ENCODE measurements around the gene SLC9A4.

DNA sequence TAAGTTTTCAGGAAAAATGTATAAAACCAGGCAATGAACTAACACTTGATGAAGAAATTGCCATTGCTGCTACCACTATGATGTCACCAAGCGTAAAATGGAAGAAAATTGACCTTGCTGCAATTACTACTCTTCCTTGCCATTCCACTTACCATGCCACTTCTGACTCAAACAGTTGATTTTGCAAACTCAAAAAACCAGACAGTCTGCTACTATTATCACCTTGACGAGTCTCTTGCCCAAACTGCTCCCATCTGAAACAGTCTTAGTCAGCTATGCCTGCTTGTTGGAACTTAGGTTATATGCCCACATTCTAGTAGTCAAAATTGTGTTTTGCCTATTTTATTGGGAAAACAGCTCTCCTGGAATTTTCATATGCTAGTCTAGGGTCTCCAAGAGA lies 74.4 kb downstream of the SLC9A4 start:
- no peak for TF ChIP-seq ZZZ3 (IDR thresholded peaks at IDR 0.05)
- TF ChIP-seq HDAC2 (IDR thresholded peaks at IDR 0.05) = no peak
- TF ChIP-seq MXI1 (IDR thresholded peaks at IDR 0.05; ENCODE audit: low read depth, low read length) = no peak
- TF ChIP-seq NRF1 (conservative IDR thresholded peaks at IDR 0.05 in 1 of 2, IDR thresholded peaks at IDR 0.05 in 1 of 2) = no peak
- TF ChIP-seq, protein P1, sequence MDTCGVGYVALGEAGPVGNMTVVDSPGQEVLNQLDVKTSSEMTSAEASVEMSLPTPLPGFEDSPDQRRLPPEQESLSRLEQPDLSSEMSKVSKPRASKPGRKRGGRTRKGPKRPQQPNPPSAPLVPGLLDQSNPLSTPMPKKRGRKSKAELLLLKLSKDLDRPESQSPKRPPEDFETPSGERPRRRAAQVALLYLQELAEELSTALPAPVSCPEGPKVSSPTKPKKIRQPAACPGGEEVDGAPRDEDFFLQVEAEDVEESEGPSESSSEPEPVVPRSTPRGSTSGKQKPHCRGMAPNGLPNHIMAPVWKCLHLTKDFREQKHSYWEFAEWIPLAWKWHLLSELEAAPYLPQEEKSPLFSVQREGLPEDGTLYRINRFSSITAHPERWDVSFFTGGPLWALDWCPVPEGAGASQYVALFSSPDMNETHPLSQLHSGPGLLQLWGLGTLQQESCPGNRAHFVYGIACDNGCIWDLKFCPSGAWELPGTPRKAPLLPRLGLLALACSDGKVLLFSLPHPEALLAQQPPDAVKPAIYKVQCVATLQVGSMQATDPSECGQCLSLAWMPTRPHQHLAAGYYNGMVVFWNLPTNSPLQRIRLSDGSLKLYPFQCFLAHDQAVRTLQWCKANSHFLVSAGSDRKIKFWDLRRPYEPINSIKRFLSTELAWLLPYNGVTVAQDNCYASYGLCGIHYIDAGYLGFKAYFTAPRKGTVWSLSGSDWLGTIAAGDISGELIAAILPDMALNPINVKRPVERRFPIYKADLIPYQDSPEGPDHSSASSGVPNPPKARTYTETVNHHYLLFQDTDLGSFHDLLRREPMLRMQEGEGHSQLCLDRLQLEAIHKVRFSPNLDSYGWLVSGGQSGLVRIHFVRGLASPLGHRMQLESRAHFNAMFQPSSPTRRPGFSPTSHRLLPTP (IDR thresholded peaks at IDR 0.05; ENCODE audit: borderline replicate concordance, extremely low read depth, insufficient read length) = no peak

All from K562 (cell line).